ENCODE data around the gene SLC16A8.
"Not testable (repeated sequence)": the region's sequence is repeated elsewhere in the genome, so short reads cannot be mapped to it uniquely, and the experiment has no call there.

The SLC16A8 gene

DNA sequence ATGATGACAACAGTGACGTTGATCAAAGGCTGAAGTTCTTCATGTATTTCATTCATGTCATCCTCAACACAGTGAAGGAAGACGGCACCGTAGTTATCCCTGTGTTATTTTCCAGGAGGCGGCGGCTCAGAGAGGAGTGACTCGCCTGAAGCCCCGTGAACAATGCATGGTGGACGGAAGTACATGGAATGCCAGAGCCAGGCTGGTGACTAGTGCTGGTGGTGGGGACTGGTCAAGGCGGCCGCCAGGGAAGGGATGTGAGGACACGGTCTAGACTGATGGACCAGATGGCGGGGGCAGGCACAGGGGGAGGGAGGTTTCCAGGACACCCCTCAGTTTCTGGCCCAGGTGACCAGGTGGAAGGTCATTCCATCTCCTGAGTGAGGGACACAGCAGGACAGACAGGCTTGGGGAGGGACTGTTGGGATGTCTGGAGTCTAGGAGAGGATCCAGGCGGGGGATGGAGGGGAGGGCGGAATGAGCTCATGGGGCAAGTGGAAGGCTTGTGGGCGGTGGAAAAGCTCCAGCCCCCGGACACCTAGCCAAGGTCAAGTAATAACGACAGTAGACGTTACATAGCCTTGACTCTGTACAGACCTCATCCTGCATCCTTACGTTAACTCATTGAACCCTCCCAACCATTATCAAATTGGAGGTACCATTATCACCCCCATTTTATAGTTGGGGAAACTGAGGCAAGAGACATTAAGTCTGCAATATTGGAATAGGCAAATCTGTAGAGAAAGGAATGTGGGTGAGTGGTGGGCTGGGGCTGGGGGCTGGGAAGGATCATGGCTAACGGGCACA lies 42.8 kb downstream of the SLC16A8 start:
- no peak for DNase-seq

DNA sequence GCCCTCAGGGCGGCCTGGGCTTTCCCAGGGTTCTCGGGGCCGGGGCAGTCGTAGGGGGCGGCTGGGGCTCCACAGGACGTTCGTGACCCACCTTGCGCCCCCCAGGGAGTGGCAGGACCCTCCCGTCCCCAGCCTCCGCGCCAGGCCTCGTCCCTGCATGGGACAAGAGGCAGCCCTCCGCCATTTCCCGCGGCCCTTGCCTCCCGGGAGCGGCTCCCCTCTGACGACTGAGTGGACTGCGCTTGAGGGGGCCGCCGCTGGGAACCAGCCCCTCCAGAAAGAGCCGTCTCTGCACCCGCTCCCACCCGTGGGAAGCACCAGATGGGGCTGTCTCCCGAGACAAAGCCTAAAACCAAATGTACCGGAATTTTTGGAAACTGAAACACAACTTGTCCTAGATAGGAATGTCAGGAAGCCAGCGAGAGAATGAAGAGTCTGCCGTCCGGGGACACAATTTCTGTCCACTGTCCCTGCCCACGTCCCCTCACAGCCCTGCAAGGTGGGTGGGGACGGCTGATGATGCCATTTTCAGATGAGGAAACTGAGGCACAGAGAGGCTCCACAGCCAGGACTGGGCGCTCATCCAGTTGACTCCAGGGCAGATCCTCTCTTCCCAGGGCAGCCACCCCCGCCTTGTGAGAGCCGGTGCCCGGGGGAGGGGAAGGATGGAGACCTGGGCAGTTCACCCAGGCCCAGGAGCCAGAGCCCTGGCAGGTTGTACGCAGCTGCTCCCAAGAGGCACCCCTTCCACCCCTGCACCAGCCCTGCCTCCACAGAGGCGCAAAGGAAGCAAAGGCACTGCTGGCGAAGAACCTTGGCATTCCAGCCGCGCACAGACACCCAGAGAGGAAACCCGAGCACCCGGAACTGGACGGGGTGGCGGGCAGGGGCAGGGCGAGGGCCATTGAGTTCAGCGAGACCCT lies 44.8 kb downstream of the SLC16A8 start:
- DNase-seq = no peak

DNA sequence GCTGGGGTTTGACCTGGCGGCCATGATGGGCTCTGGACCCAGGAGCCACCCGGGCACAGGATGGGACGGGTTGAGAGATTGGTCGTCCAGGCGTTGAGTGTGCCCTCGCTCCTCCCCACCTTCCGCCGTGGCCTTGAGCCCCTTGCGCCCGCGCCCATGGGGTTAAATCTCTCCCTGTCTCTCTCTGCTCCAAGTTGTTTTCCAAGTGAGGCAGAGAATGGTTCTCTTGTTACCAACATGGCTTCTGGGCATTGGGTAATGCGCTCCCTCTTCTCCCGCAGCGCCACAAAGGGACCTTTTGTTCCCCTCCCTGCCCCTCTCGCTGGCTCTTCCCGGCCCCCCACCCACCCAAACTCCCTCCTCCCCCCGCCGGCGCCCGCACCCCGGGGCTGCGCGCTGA lies 45.6 kb downstream of the SLC16A8 start:
- DNase-seq = no peak

GRCh38 chr22:38037367-38038150 lies 46.4 kb downstream of the SLC16A8 start:
- not testable (repeated sequence) for DNase-seq

DNA sequence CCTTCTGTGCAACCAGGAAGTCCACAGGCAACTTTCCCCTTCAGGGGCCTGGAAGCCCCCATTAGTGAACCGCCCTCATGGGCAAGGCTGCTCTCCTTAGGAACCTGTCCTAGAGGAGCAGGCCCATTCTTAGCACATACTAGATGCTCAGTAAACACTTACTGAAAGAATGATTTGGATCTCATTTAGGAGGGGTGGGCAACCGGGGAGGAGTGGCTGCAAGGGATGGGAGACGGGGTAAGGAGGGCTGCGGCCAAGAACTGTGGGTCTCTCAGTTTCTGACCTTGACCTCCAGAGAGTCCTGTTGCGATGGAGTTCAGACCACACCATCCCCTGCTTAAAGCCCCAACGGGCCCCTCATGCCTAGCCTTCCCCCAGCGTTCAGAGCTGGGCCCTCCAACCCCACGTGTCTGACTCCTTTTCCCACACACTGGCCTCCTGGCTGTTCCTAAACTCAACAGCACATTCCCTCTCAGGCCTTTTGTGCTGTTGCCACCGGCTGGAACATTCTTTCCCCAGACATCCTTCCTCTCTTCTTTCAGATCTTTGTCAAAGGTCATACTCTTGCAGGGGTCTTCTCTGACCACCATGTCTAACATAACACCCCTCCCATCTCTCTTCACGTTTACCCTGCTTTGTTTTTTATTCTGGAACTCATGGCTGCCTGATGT lies 47.5 kb downstream of the SLC16A8 start:
- no peak for DNase-seq

- DNase-seq = peak in 1 of 3 experiments; percentile 8
These were observed 48.5 kb downstream of the SLC16A8 start for GRCh38 chr22:38035530-38035885.

- DNase-seq = no peak
These were observed 49.0 kb downstream of the SLC16A8 start for GRCh38 chr22:38034884-38035529.

DNA sequence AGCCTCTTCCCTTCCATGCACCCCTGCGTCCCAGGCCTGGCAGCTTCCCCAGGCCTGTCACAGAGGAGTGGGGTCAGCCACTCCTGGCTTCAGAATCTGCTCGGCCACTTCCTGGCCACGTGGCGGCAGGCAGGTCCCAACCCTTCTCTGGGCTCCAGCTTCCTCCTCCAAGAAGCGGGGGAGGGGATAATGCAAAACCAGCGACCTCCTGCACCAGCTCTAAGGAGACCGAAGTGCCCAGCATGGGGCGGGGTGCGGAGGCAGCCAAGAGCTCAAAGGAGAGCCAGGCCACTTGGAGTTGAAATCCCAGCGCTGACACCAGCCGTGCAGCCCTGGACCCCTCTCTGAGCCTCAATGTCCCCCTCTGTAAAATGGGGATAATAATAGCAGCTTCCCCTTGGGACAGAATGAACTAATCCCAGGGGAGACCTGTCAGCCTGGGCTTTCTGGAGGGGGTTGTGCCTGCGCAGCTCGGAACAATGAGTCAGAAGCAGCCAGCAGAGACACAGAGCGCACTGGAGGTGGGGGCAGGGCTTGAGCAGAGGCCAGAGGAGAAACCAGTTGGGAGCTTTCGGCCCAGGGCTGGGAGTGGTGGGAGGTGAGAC lies 49.6 kb downstream of the SLC16A8 start:
- DNase-seq = peak in 1 of 3 experiments; percentile 0

DNA sequence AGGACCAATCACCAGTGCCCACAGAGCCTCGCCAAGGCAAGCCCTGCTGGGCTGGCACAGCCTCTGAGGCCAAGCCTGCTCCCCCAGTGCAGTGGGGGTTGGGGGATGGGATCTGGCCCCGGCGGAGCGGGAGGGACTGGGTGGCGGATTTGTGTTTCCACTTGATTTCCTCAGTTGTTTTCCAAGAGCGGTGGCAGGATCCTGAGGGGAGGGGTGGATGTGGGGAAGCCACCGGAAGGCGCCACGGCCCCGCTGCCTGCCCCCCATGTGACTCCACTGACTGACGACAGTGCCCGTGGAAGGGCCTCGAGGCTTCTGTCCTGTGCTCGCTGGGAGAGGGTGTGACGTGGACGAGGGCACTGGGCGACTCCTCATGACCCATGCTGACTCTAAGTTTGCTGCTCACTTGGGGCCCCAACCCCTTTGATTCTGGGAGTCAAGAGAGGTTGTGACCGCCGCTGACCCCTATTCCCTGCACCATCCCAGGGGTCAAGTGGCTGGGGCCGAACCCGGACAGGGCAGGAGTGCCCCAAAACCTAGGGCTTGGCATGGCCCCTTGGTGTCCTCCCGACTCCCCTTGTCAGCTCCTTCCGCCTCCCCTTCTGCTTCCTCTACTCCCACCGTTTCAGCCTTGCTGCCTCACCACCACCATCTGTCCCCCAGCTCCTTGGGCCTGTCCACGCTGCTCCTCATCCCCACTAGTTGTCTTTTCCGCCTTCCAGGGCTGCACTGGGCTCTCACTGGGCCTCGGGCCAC lies 50.3 kb downstream of the SLC16A8 start:
- no peak for DNase-seq

- no peak for DNase-seq
These were observed 51.1 kb downstream of the SLC16A8 start for GRCh38 chr22:38032681-38033521.

DNA sequence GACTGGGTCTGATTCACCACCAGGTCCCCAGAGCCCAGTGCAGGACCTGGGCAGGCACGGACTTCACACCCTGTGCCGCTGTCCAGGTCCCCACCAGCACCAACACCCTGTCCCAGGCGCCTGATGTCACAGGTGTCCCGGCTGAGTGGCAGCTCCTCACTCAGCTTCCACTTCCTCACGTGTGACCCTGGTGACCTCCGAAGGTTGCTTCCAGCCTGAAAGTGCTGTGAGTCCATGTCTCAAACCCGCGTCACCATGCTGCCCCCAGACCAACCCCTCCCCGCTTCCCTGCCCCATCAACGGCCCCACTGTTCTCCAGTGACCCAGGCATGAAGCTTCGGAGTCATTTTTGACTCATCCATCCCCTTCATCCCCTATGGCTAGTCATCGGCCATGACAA lies 52.5 kb downstream of the SLC16A8 start:
- no peak for DNase-seq

GRCh38 chr22:38030311-38031133 lies 53.5 kb downstream of the SLC16A8 start:
- DNase-seq = no peak

DNA sequence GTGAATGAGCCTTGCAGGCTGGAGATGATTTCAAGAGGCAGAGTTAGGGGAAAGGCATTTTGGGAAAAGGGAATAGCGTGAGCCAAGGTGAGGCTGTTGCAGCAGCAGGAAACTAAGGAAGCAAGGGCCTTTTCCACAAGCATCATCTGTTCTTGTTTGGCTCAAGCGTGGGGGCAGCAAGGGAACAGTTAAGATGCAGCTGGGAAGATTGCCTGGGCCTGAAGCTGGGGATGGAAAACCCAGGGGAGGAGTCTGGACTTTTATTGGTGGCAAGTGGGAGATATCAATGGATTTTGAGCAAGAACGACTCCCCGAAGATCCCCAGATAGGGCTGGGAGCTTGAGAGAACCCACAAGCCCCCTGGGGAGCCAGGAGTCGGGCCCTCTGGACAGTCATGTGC lies 54.1 kb downstream of the SLC16A8 start:
- no peak for DNase-seq

- no peak for DNase-seq
These were observed 54.6 kb downstream of the SLC16A8 start for GRCh38 chr22:38029370-38029769.

GRCh38 chr22:38028344-38029130 lies 55.4 kb downstream of the SLC16A8 start:
- DNase-seq = peak in 1 of 3 experiments; percentile 20

All from NCI-H1417 (cell line).